Activated CD8-positive, alpha-beta T cell treated with anti-CD3 and anti-CD28 coated beads for 36 hours (primary cell): ENCODE results near the gene KCNC4. TPM values are rescaled to one million over a fixed set of nuclear protein-coding genes. Genes with fewer than 3 reads are reported as not detected.

Source experiments
- ATAC-seq: fragments of 200-7000 bp; cut with Tn5 transposase; one replicate; pipeline ENCODE4 v1.10.0; 2021; ENCODE audit warnings: mild to moderate bottlenecking, moderate library complexity
- CTCF ChIA-PET: fragments of 350-600 bp; sonication (Branson Sonifier 250); formaldehyde crosslinking; loops from one replicate; lab custom pipeline; 2021; ENCODE audit warnings: antibody characterized with exemption; lab: Charles Lee
- POLR2A ChIA-PET: fragments of 350-600 bp; sonication (Branson Sonifier 250); formaldehyde crosslinking; loops from one replicate; lab custom pipeline; 2021; ENCODE audit warnings: antibody characterized with exemption; lab: Charles Lee
- DNase-seq: peaks from one replicate; pipeline ENCODE4 v3.0.0-alpha.2; 2020
- H3K27ac Mint-ChIP-seq: one replicate; pipeline ENCODE4 v1.8.0; 2021; ENCODE audit warnings: mild to moderate bottlenecking, mixed read lengths
- H3K27me3 Mint-ChIP-seq: one replicate; pipeline ENCODE4 v1.8.0; 2021; ENCODE audit warnings: mixed read lengths
- H3K36me3 Mint-ChIP-seq: one replicate; pipeline ENCODE4 v1.8.0; 2021; ENCODE audit warnings: low read depth, mixed read lengths
- H3K4me1 Mint-ChIP-seq: one replicate; pipeline ENCODE4 v1.8.0; 2021; ENCODE audit warnings: low read depth, mixed read lengths
- H3K4me3 Mint-ChIP-seq: one replicate; pipeline ENCODE4 v1.8.0; 2021; ENCODE audit warnings: mild to moderate bottlenecking, moderate library complexity, mixed read lengths
- H3K9me3 Mint-ChIP-seq: one replicate; pipeline ENCODE4 v1.8.0; 2021; ENCODE audit warnings: mixed read lengths
- intact Hi-C: fragments of 100-400 bp; cut with micrococcal nuclease; formaldehyde crosslinking; loops from one replicate; pipeline ENCODE4 v1.10.0; 2022
- total RNA-seq, 2 experiments: library from RNA; stranded (reverse); gene quantifications; one replicate each; pipeline ENCODE4 v1.2.3, GENCODE V29; 2021
- TF ChIP-seq, protein P1 (sequence below): fragments of 200-600 bp; IDR thresholded peaks from one replicate; pipeline ENCODE4 v1.8.0; 2022; ENCODE audit warnings: antibody characterized with exemption, mild to moderate bottlenecking

Gene KCNC4
- total RNA-seq, 2 experiments from 2014 or later: 10.7 to 12.2 TPM

DNA sequence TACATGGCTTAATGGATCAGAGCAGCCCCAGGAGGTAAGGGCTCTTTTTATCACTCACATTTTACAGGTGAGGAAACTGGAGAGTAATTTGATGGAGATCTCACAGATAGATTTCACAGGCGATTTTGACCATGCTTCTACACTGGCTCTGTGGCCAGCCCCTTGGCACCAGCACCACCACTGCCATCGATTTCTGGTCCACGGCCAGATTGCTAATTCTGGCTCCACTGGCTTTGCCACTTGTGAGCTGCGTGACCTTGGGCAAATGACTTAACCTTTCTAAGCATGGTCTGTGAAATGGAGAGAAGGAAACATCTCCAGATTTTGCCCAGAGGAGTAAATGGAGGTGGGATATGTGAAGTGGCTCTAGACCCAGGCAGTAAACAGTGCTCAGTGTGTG is 32.6 kb downstream of the KCNC4 start:
- peaks cover 26% of the 10 kb centered on the region for H3K4me1 Mint-ChIP-seq
- ATAC-seq: no peak
- intact Hi-C loops: no loop called here
- H3K4me3 Mint-ChIP-seq: no peak overlapping the region
- DNase-seq: no peak
- H3K27ac Mint-ChIP-seq: no peak overlapping the region
- H3K9me3 Mint-ChIP-seq: no peaks in the 10 kb centered on the region
- H3K27me3 Mint-ChIP-seq: no peaks in the 10 kb centered on the region
- ChIA-PET POLR2A (interaction anchor here (1.0 kb wide), 1 partner anchor 11 kb away, joined by 3 read pairs; no protein-coding TSS in a partner anchor), CTCF (interaction anchor here (6.8 kb wide), 1 partner anchor 35 kb away, joined by 31 read pairs; no protein-coding TSS in a partner anchor)
- TF ChIP-seq, protein P1, sequence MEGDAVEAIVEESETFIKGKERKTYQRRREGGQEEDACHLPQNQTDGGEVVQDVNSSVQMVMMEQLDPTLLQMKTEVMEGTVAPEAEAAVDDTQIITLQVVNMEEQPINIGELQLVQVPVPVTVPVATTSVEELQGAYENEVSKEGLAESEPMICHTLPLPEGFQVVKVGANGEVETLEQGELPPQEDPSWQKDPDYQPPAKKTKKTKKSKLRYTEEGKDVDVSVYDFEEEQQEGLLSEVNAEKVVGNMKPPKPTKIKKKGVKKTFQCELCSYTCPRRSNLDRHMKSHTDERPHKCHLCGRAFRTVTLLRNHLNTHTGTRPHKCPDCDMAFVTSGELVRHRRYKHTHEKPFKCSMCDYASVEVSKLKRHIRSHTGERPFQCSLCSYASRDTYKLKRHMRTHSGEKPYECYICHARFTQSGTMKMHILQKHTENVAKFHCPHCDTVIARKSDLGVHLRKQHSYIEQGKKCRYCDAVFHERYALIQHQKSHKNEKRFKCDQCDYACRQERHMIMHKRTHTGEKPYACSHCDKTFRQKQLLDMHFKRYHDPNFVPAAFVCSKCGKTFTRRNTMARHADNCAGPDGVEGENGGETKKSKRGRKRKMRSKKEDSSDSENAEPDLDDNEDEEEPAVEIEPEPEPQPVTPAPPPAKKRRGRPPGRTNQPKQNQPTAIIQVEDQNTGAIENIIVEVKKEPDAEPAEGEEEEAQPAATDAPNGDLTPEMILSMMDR: no peak
- no peaks in the 10 kb centered on the region for H3K36me3 Mint-ChIP-seq

DNA sequence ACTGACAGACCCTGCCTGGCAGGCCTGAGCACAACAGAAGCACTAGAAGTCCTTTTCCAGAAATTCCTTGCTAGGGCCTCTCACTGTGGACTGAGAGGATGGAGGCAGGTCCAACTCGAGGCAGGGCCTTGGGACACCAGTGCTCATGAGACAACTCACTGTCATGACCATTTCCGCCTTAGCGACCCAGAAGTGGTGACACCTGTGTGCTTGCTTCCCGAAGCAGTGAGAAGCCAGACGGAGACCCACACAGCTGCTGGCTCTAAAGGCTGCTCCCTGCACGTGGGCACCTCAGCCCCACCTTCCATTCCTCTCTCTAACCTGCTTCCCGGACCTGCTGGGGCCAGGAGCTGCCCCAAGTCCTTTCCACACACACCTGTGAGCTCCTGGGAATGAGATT is 33.0 kb downstream of the KCNC4 start:
- Mint-ChIP-seq H3K9me3 (no peaks in the 10 kb centered on the region), H3K27ac (no peak overlapping the region), H3K4me1 (peaks cover 22% of the 10 kb centered on the region), H3K27me3 (no peaks in the 10 kb centered on the region), H3K4me3 (no peak overlapping the region), H3K36me3 (no peaks in the 10 kb centered on the region)
- intact Hi-C loops: no loop called here
- ATAC-seq: no peak
- TF ChIP-seq, protein P1: no peak
- CTCF ChIA-PET: interaction anchor here (6.8 kb wide), 1 partner anchor 35 kb away, joined by 31 read pairs; no protein-coding TSS in a partner anchor
- no peak for DNase-seq
- POLR2A ChIA-PET: interaction anchor here (1.0 kb wide), 1 partner anchor 10 kb away, joined by 3 read pairs; no protein-coding TSS in a partner anchor

DNA sequence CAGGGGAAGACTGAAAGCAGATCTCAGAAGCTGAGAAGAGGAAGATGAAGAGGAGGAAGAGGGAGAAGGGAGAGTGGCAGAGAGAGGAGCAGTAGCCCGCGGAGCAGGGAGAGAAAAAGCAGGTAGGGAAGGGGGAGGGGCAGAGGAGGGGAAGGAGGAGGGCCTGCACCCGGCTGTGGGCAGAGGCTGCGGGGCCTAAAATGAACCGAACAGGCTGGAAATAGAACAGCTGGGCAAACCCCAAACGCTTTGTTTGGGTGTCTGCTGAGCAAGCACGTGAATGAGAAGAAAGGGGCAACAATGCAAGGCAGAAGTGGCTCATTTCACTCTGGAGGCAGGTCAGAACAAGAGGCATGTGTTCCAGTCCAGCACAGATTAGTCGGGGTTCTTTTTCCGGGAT is 33.5 kb downstream of the KCNC4 start:
- CTCF ChIA-PET: interaction anchor here (2.2 to 6.8 kb wide), 2 partner anchors 12 to 35 kb away, joined by 5 to 31 read pairs; no protein-coding TSS in a partner anchor
- TF ChIP-seq, protein P1: no peak
- Mint-ChIP-seq H3K27me3 (no peaks in the 10 kb centered on the region), H3K9me3 (no peaks in the 10 kb centered on the region), H3K4me3 (no peak overlapping the region), H3K4me1 (peaks cover 18% of the 10 kb centered on the region), H3K27ac (no peak overlapping the region), H3K36me3 (no peaks in the 10 kb centered on the region)
- intact Hi-C loops: no loop called here
- DNase-seq: peak; percentile 20
- ATAC-seq: peak; percentile 58
- POLR2A ChIA-PET: no interaction called here

DNA sequence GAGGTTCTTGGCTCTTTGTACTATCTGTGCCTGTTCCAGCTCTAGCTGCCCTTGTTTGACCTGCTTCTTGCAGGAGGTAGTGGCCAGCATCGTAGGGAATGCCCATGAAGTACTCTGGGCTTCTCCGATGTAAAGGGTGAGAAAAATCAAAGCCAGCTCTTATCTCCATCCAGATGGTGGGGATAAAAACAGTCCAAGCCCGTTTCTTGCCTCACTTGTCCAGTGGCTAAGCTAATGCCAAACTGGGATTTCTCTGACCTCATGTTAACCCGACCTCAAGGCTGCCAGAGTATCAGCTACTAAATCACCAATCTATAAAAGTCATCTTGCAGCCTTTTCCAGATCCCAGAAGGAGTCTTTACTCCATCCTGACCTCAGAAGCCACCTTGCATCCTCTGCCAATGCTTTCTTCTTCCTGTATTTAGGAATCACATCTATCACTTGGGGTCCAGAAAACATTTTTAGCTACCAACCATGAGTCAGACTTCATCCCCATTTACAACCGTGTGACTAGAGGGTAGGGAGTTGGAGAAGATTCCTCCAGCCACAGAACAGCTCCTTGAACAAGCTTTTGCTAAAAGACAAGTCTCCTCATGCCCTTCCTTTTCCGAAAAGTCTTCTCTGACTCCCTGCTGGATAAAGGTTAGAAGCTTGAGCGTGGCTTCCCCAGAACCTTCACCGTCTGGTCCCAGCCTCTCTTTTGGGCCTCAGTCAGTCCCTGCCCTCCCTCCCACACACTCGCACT is 35.9 kb downstream of the KCNC4 start:
- no peaks in the 10 kb centered on the region for H3K9me3 Mint-ChIP-seq
- H3K27me3 Mint-ChIP-seq: no peaks in the 10 kb centered on the region
- ChIA-PET POLR2A (interaction anchor here (1.2 to 1.4 kb wide), 2 partner anchors 8 to 9 kb away, joined by 3 to 4 read pairs; no protein-coding TSS in a partner anchor), CTCF (interaction anchor here (2.2 to 6.8 kb wide), 2 partner anchors 14 to 38 kb away, joined by 5 to 31 read pairs; no protein-coding TSS in a partner anchor)
- TF ChIP-seq, protein P1: no peak
- no peaks in the 10 kb centered on the region for H3K36me3 Mint-ChIP-seq
- H3K27ac Mint-ChIP-seq: no peak overlapping the region
- H3K4me1 Mint-ChIP-seq: peaks cover 3% of the 10 kb centered on the region
- intact Hi-C loops: no loop called here
- DNase-seq: no peak
- H3K4me3 Mint-ChIP-seq: no peak overlapping the region
- ATAC-seq: no peak

DNA sequence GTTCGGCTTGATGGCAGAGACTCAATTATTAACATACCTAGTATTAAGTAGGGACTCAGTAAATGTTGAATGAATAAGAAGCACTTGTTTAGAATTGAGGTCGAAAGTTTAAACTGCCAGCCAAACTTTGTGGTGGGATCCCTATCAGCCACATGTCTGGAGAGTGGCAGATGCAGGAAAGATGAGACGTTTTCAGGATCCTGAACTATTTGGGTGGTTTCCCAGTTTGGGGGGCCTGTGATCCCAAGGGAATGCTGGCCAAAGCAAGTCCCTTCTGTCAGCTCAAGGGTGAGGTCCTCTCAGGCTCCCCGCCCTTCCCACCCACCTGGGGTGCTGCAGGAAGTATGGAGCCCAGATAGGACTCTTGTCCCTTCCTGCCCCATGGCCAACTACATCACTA is 38.6 kb downstream of the KCNC4 start:
- Mint-ChIP-seq H3K36me3 (no peaks in the 10 kb centered on the region), H3K4me3 (no peak overlapping the region), H3K27me3 (no peaks in the 10 kb centered on the region), H3K4me1 (peaks cover 2% of the 10 kb centered on the region), H3K9me3 (no peaks in the 10 kb centered on the region), H3K27ac (no peak overlapping the region)
- ChIA-PET CTCF (no interaction called here), POLR2A (no interaction called here)
- intact Hi-C loops: no loop called here
- DNase-seq (no peak), ATAC-seq (no peak)
- TF ChIP-seq, protein P1: no peak
